ENCODE results near the gene ZNF275. TPM values are rescaled to one million over a fixed set of nuclear protein-coding genes. Genes with fewer than 3 reads are reported as not detected.
A peak's percentile ranks its signal among the peaks of the same experiment; 100 is the strongest.
"Not testable (repeated sequence)": the region's sequence is repeated elsewhere in the genome, so short reads cannot be mapped to it uniquely, and the experiment has no call there.

Gene ZNF275, protein sequence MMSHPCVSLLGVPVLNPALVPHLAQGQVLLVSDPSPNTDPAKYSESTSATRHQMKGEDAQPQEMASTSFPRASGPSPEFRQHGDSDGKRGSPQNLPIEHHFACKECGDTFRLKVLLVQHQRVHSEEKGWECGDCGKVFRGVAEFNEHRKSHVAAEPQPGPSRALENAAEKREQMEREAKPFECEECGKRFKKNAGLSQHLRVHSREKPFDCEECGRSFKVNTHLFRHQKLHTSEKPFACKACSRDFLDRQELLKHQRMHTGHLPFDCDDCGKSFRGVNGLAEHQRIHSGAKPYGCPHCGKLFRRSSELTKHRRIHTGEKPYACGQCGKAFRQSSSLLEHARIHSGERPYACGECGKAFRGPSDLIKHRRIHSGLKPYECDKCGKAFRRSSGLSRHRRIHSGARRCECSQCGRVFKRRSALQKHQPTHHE
- total RNA-seq, result 6.1 TPM
- long read RNA-seq, full-length matches to known transcripts, result 1 of 3 reads
- long read RNA-seq, partial matches to known transcripts, result 1 of 3 reads
- long read RNA-seq, other reads (novel, unspliced or antisense), result 1 of 3 reads

DNA sequence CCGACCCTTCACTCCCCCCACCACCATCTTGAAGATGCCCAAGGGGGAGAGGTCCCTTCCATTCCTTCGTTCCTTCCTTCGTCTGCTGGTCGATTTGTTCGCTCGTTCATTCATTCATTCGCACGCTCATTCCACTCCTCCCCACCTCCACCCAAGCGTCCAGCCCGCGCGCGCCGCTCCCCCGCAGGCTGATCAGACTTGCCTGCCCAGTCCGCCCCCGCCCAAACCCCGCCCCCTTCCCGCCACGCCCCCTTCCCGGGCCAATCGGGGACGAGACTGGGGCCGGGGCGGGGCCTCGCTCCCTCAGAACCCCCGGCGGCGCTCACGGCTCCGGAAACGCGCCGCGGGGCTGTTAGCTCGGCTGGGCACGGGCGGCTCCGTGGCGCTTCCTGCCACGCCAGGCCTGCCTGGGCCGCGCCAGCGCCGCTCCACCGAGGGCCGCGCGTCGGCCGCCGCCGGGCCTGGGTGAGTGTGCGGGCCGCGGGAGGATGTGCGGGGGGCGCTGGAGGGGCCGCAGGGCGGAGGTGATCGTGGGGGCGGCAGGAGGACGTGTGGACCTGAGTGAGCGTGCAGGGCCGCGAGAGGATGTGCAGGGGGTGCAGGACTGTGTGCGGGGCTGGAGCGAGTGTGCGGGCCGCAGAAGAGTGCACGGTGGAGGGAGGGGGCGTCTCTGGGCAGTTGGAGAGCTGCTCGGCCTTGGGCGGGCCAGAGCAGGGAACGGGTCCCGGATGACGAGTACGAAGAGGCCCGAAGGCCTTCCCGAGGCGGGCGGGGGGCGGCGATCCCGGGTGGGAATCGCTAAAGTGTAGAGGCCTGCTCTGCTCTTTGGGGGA lies at the start of gene ZNF275:
Gene ZNF275, plus strand, starts transcription at position 333 of the 833 bp plus-strand sequence. CDS start 2,527 bp downstream, outside the sequence.
- peak; percentile 89 for DNase-seq
- intact Hi-C loops (cut with micrococcal nuclease), result no loop called here
- peak; percentile 100 for ATAC-seq

DNA sequence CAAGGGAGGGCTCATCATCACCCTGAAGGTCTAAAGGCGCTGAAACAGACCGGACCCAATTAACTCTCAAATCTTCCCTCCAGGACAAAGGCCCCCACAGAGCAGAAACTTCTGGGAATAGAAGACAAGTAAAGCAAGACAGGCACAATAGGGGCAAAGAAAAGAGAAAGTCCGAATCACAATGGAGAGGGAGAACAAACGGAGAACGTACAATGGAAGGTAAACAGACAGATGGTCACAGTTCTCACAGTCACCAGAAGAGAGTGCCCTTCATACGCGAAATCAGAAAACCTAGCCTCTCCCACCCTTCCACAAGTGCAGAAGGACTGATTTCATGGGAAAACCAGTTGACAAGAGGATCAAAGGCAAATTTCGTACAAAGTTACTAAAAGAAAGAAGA lies 48.3 kb upstream of the ZNF275 start:
- intact Hi-C loops (cut with micrococcal nuclease); DNase-seq; ATAC-seq: not testable (repeated sequence)

DNA sequence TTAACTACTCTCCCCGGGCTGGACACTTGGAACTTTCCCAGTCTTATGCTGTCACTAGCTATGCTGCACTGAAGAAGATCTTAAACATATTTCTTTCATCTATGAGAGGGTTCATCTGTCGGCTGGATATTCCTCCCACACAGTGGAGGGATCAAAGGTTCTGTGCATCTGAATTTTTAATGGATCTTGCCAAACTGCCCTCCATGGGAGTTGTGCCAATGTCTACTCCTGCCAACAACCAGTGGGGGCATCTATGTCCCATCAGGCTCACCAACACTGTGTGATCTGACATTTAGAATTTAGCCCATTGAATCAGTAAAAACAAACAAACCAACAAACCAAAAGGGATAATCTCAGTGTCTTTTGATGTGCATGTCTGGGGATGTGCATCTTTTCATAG lies 45.1 kb upstream of the ZNF275 start:
- ATAC-seq; intact Hi-C loops (cut with micrococcal nuclease); DNase-seq: not testable (repeated sequence)

DNA sequence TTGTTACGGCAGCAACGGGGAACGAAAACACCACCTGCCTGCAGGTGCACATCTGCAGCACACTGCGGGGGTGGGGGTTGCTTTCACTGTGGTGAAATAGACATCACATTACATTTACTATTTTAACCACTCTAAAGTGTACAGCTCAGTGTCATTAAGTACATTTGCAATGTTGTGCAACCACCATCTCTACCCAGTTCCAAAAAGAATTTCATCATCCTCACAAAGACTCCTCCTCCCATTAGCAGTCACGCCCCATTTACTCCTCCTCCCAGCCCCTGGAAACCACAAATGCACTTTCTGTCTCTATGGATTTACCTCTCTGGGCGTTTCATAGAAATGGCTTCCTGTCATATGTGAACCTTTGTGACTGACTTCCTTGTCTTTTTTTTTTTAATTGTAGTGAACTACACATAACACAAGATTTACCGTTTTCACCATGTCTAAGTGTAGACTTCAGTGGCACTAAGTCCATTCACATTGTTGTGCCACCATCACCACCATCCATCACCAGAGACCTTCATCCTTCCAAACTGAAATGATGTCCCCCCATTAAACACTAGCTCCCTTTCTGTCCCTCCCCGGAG lies 40.4 kb upstream of the ZNF275 start:
- ATAC-seq; DNase-seq; intact Hi-C loops (cut with micrococcal nuclease): not testable (repeated sequence)

DNA sequence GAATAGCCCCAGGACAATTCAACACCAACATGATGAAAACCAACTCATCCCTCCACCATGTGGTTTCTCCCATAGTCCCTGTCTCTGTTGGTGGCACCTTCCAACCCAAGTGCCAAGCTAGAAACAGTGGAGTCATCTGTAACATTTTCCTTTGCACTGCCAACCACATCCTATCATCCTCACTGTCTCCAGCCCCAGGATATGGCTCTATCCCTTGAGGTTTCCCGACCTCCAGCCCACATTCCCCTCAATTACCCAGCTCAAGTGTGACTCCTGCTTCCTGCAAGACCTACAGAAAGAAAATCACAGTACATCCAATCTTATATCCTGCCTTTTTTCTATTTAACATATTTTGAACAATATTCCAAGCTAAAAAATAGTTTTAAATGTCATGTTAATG lies 36.6 kb upstream of the ZNF275 start:
- no peak for DNase-seq
- intact Hi-C loops (cut with micrococcal nuclease), result no loop called here
- no peak for ATAC-seq

DNA sequence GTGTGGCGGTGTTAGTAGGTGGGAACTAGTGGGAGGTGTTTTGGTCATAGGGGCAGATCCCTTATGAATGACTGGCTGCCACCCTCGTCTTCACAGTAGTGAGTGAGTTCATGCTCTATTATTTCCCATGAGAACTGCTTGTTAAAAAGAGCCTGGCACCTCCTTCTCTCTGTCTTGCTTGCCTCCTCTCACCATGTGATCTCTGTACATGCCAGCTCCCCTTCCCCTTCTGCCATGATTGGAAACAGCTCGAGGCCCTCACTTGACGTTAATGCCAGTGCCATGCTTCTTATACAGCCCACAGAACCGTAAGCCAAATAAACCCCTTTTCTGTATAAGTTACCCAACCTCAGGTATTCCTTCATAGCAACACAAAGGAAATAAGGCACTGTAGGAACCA lies 34.1 kb upstream of the ZNF275 start:
- ATAC-seq (no peak), DNase-seq (no peak)
- intact Hi-C loops (cut with micrococcal nuclease), result no loop called here

DNA sequence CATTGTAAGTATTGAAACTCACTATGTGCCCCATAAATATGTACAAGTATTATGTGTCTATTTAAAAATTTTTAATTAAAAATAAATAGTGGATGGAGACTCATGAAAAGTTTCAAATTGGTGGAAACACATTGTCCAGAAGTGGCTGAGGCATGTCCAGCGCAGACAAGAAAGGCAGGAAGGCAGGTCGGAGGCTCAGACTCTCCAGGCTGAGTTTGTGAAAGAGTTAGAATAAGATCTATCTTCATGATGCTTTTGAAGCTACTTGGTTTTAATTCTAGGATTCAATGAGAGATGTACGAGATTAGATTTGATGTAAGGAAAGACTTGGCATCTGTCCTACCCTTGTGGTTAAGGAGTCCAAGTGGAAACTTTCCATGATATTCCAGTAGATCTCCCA lies 32.2 kb upstream of the ZNF275 start:
- DNase-seq (no peak), ATAC-seq (no peak)
- intact Hi-C loops (cut with micrococcal nuclease), result no loop called here

DNA sequence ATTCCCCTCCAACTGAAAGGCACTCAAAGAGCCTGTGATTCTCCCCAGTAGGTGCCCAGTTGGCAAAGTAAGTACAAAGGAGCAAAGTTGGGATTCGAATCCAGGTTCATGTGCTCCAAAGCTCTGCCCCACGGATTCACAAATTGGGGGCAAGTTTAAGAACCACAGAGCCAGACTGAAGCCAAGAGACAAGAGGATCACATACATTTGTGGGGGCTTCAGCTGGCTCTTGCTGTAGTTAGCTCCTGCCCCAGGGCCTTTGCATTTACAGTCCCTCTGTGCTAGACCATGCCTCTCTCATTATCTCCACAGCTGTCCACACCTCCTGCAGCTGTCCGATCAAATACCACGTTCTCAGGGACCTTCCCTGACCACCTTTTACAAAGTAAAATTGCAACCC lies 31.2 kb upstream of the ZNF275 start:
- ATAC-seq (no peak), DNase-seq (no peak)
- intact Hi-C loops (cut with micrococcal nuclease), result no loop called here

DNA sequence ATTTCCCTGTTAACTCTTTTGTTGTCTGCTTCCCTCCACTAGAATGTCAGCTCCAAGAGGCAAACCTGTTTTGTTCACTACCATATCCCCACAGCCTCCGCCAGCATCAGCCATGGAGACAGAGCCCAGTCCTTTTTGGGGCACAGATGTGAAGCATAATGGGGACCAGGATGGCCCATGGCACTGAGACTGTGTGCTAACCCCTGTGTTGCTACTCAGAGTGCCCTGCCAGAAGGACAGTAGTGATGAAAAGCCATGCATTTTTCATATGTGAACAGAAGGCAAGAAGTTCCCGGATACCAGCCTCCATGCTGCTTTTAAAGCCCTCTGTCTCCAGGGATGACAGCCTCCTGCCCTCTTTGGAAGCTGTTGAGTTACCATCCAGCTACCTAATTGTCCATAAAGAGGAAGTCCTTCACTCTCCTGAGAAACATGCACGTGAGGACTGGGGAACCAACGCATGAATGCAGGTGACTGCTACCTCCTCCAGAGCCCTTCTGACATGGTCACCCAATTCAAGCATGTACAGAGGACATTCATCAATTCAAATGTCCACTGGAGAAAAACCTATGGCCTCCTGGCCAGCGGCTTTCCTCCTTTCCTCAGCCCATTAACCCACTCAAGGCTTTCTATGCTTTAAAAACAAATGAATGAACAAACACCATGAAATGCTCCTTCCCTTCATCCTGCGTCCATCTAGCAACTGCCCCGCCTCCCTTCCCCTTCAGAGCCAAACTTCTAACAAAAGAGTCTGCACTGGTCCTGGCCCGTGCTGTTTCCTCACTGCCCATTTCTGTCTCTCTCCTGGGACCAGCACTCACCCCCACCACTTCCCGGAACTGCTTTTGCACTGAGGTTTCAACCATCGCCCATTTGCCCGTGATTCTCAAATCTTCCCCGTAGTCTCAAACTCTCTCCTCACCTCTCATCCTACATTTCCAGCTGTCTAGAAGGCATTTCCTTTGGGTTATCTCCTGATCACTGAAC lies 30.4 kb upstream of the ZNF275 start:
- intact Hi-C loops (cut with micrococcal nuclease), result no loop called here
- no peak for DNase-seq
- no peak for ATAC-seq

DNA sequence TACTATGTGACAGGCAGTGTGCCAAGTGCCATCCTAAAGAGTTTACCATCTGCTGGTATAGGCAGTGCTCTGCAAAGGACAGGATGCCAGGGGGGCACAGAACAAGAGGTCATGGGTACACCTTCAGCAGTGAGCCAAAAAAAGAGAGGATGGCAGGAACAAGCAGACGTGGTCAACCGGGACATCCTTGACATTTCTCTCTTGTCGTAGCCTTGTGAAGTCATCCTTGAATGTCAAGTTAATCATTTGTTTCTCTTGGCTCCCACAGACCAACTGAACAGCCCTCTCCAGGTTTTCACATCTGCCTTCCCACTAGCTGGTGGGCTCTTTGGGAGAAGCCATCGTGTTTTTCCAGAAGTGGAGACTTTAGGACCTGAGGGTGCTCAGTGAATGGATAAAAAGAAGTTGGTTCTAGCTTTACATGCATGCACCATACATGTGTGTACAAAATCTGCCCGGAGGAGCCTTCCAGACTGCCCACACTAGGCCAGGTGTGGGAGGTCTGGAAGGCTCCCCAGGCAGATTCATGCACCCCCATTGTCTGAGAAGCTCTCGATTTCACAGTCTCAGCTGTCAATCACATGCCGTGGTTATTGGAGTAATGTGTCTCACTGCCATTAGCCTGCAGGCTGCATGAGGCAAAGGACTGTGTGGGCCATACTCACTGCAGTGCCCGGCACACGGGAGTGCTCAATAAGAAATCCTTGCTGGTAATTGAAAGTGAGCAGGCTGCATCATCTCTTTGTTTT lies 28.8 kb upstream of the ZNF275 start:
- DNase-seq, result no peak
- no peak for ATAC-seq
- intact Hi-C loops (cut with micrococcal nuclease), result no loop called here

DNA sequence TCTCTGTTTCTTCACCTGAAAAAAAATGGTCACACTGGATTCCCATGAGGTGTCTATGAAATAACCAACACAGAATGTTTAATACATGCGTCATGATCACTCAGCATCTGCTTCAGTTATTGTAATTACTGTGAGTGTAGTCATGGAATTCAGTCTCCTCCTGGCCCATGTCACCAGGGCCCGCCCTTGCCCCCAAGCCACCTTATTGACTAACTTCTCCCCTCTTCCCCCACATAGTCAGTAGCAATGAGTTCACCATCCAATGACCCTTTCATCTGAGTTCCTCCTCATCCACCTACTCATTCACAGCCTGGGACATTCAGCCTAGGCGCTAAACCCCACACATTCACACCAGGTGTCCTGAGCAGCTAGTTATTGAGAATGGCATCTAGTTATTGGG lies 28.0 kb upstream of the ZNF275 start:
- ATAC-seq (no peak), DNase-seq (no peak)
- intact Hi-C loops (cut with micrococcal nuclease), result no loop called here

DNA sequence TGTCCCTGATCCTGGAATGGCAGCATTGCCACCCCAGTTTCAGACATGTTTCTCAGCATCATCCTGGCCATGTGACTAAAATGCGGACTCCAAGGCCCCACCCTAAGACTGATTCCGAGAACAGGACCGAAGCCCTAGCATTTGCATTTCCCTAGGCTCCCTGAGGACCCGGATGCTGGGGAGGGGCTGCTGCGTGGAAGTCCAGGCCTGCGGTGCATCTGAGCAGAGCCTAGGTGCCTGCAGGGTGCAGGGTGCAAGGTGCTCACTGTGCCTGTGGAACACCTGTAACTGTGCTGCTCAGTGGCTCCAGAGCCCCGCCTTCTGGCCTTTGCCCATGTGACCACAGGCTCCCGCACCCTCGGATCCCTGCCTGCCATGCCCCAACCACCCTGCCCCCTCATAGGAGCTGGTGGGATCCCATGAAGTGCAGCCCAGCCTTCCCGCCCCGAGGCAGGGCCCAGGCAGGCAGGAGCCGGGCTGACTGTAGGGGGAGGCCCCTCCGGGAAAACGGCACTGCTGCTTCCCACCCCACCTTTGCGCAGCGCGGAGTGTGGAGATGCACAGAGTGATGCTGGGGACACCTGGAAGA lies 27.3 kb upstream of the ZNF275 start:
- ATAC-seq (no peak), DNase-seq (no peak)
- intact Hi-C loops (cut with micrococcal nuclease), result no loop called here

DNA sequence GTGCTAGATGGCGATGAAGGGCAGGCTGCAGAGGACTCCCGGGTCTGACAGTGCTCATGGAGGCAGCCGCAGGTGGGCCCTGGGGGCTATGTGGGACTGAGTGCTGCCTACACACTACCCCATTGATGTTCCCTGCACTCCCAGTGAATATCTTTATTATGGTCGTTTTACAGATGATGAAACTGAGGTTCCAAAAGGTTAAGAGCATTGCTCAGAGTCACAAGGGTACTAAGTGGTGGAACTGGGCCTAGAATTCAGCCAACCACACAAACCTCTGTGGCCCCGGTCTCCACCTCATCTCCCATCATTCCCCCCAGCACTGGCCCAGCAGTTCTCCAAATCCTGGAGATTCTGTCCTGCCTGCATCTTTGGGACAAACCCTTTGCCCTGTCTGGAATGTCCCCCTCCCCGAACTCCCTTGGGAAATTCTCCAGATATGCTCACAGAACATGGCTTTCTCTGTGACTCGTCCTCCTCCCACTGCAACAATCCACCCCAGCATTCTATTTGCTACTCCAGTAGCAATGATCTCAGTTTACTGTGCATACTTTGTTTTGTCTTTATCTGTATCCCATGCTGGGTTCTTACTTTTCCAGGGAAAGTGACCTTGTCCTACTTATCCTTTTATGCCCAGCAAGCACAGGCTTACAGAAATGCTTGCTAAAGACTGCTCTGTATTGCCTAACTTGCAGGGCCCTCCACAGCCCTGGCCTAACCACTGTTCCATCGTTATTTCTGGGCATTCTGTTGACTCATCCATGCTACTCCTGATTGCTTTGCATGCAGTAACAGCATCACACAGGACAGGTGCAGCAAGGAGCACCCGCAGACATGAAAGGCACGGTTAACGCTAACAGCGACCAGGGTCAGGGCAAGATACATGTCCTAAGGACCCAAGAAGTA lies 26.4 kb upstream of the ZNF275 start:
- intact Hi-C loops (cut with micrococcal nuclease), result no loop called here
- DNase-seq (no peak), ATAC-seq (no peak)

DNA sequence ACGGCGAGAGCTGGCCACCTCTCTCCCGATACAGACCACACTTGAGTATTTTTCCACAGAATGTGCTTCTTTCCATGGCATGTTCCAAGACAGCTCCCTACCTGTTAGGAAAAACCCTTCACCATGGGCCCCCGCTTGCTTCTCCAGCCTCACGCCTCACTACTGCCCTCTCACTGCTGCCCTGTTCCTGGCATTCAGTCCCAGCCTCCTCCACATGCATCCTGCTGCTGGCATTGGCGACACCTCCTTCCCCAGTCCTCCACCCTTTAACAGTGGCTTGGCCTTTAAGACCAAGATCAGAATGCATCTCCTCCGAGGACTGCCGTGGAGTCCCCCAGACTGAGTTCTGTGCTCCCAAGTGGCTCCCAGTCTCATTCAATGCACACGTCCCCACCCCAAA lies 23.1 kb upstream of the ZNF275 start:
- DNase-seq (no peak), ATAC-seq (no peak)
- intact Hi-C loops (cut with micrococcal nuclease), result no loop called here

DNA sequence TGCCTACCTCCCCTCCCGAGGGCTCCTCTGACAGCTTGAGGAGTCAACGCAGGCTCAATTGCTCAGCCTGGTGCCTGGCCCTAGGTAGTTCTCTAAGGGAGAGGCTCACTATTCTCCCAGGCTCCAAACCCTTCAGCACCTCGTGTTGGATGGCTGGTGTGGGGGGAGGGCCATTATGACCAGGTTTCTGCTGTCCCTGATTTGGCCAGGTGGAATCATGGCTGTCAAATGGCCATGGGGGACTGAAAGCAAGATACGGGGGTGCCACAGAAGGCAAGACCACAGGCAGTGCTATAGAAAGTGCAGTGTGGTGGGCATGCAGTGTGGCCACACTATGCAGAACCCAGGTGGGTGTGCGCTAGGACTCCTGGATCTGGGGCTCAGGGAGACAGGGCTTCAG lies 21.9 kb upstream of the ZNF275 start:
- no peak for ATAC-seq
- DNase-seq, result no peak
- intact Hi-C loops (cut with micrococcal nuclease), result no loop called here

DNA sequence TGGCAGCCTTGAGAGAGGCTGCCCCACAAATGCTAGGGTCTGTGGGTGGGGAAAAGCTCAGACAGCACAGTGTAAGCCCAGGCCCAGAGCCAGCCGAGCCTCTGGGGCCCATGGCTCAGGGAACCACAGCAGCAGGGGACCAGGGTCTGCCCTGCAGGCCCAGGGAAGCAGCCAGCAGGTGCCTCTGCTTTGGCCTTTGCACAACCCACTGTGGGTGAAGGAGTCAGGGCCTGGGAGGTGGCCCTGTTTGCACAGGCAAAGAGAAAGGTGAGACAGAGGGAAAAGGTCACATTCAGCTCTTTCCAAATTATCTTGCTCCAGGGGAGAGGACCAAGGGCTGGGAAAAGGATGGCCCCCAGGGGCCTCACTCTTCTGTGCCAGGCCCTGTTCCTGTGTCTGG lies 21.1 kb upstream of the ZNF275 start:
- ATAC-seq (no peak), DNase-seq (no peak)
- intact Hi-C loops (cut with micrococcal nuclease), result no loop called here

DNA sequence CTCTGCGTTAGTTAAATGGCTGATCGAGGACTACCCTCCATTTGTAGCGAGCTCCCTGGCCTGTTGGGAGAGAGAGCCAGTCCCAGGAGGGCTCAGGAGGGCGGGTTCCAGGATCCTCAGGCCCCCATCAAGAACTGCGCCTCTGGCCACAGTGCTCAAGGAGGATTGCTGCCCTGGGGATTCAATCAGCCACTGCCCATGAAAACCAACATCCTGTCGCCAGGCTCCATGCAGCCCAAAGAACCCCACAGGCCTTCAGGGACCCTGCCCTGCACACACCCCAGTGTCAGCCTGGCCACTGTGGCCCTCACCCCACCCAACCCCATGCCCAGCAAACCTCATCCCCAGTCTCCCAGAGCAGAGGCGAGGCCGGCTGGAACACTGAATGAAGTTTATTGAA lies 16.6 kb upstream of the ZNF275 start:
- DNase-seq (no peak), ATAC-seq (no peak)
- intact Hi-C loops (cut with micrococcal nuclease), result no loop called here

All from left ventricle myocardium superior (tissue), 1 donor.